ENCODE measurements around the gene ZNF592. TPM values are rescaled to one million over a fixed set of nuclear protein-coding genes. Genes with fewer than 3 reads are reported as not detected.

The ZNF592 gene
- total and polyA plus RNA-seq, 2 of the 13 experiments (the other 11 are each of a cell fraction or from before 2014, with no cell fraction given): 8.2 to 9.8 TPM

GRCh38 chr15:84741121-84741520, 7.3 kb upstream of the ZNF592 start (continued):
- TF ChIP-seq CEBPZ (IDR thresholded peaks at IDR 0.05; ENCODE audit: low read length) (no peak), GPN1 (CRISPR knock-in tag; IDR thresholded peaks at IDR 0.05; ENCODE audit: borderline replicate concordance) (no peak), ZNF556 (CRISPR knock-in tag; IDR thresholded peaks at IDR 0.05; ENCODE audit: borderline replicate concordance) (no peak), ZFP1 (CRISPR knock-in tag; IDR thresholded peaks at IDR 0.05) (no peak), ZEB1 (IDR thresholded peaks at IDR 0.05; ENCODE audit: insufficient replicate concordance, low read depth) (peak; percentile 44), POLR2AphosphoS5 (IDR thresholded peaks at IDR 0.05; ENCODE audit: low read depth, low read length) (no peak), ZFP36L1 (CRISPR knock-in tag; IDR thresholded peaks at IDR 0.05) (no peak), SAP130 (CRISPR knock-in tag; IDR thresholded peaks at IDR 0.05; ENCODE audit: low read depth) (no peak)

- intact Hi-C loops (cut with micrococcal nuclease; ENCODE audit: unreplicated experiment): loop anchor here (2.0 to 10.0 kb wide), 4 partner anchors 31 to 165 kb away; partner anchors contain the start of gene SEC11A
- TF ChIP-seq PBX3 (CRISPR knock-in tag; IDR thresholded peaks at IDR 0.05; ENCODE audit: borderline replicate concordance) (no peak), NR2F1 (CRISPR knock-in tag; IDR thresholded peaks at IDR 0.05) (no peak), TEF (CRISPR knock-in tag; IDR thresholded peaks at IDR 0.05) (no peak), MAFG (CRISPR knock-in tag; IDR thresholded peaks at IDR 0.05) (no peak), ZBTB43 (CRISPR knock-in tag; conservative IDR thresholded peaks at IDR 0.05) (no peak), MTA1 (CRISPR knock-in tag; IDR thresholded peaks at IDR 0.05; ENCODE audit: borderline replicate concordance) (0 out of 2 replicates have a peak, but pooled peaks have one; percentile 51)
These were observed 747 bp upstream of the ZNF592 start for GRCh38 chr15:84747416-84748273.

More at GRCh38 chr15:84747416-84748273, 747 bp upstream of the ZNF592 start:
- in situ Hi-C loops (cut with HindIII; ENCODE audit: extremely low pct_ligation_motif_present, low pct_unique_long_range_greater_than_20kb): no loop called here
- Histone ChIP-seq H3K9ac (ENCODE audit: insufficient read depth, low read depth, low read length) (peak overlapping the region; percentile 89), H3K4me2 (ENCODE audit: low read depth, low read length) (peak overlapping the region; percentile 90), H3K27me3 (ENCODE audit: control insufficient read depth in 1 of 2, insufficient read depth in 2 of 2, low read length in 2 of 2) (no peaks in the 10 kb centered on the region; a peak in 2 of 5 replicates), H3K9me3 (ENCODE audit: low read length) (no peaks in the 10 kb centered on the region), H2AFZ (ENCODE audit: low read length) (no peak overlapping the region), H3K27ac (ENCODE audit: extremely low read length, insufficient read depth, low read length) (peak overlapping the region; percentile 98), H3K79me2 (ENCODE audit: insufficient read depth, low read length) (peaks cover 40% of the 10 kb centered on the region), H3K36me3 (replicated peaks in 1 of 2; ENCODE audit: control insufficient read depth in 1 of 2, insufficient read depth in 2 of 2, low read length in 2 of 2) (no peaks in the 10 kb centered on the region; a peak in 1 of 5 replicates), H3K4me3 (replicated peaks in 1 of 3; ENCODE audit: insufficient read depth in 1 of 3, low read depth in 2 of 3, low read length in 3 of 3) (peak overlapping the region; percentile 64 to 81 (median 76)), H3K4me1 (ENCODE audit: insufficient read depth, low read length) (peaks cover 44% of the 10 kb centered on the region), H4K20me1 (ENCODE audit: insufficient read depth, low read length) (peaks cover 14% of the 10 kb centered on the region)
- ATAC-seq (peak; percentile 79), DNase-seq (ENCODE audit: low spot score) (peak; percentile 63), FAIRE-seq (no peak)
- no TSS peak for BruUV-seq (replicated peaks)
- POLR2A ChIA-PET: interaction anchor here (0.9 to 2.4 kb wide), 4 partner anchors 12 to 148 kb away, joined by 3 to 17 read pairs (median 6); partner anchors contain the start of gene SEC11A
- CTCF ChIA-PET (ENCODE audit: low intra/inter-chr PET ratio, low total read pairs): no interaction called here
- under 1% methylated on average over 20 of the region's 46 CpGs for WGBS (ENCODE audit: low lambda C conversion rate)
